ENCODE results near the gene MT2A. TPM values are rescaled to one million over a fixed set of nuclear protein-coding genes. Genes with fewer than 3 reads are reported as not detected.
A peak's percentile ranks its signal among the peaks of the same experiment; 100 is the strongest.

The MT2A gene
- total and polyA plus RNA-seq, 2 of the 13 experiments (the other 11 are each of a cell fraction or from before 2014, with no cell fraction given): 135 to 371 TPM

DNA sequence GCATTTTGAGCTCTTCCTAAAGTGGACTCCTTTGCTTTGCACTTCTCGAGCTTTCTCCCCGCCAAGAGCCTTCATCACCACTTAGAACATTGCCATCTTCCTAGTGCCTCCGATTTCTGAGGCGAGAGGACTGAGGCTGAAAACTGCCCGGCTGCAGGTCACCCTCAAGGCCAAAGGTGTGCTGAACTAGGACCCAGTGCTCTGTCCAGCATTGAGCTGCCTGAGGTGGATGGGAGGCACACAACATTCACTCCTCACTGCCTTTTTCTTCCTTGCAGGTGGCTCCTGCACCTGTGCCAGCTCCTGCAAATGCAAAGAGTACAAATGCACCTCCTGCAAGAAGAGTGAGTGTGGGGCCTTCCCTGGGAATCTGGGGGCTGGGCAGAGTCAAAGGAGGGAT is 35.4 kb downstream of the MT2A start:
- no peak overlapping the region for H3K9ac ChIP-seq (ENCODE audit: insufficient read depth, low read depth, low read length)
- no peaks in the 10 kb centered on the region for H3K79me2 ChIP-seq (ENCODE audit: insufficient read depth, low read length)
- WGBS (ENCODE audit: low lambda C conversion rate): 39% methylated on average over 5 of the region's 5 CpGs
- FAIRE-seq: no peak
- H3K4me1 ChIP-seq (ENCODE audit: insufficient read depth, low read length): peaks cover 48% of the 10 kb centered on the region
- no peaks in the 10 kb centered on the region for H4K20me1 ChIP-seq (ENCODE audit: insufficient read depth, low read length)
- no TSS peak for BruUV-seq (replicated peaks)
- TF ChIP-seq, protein P1, sequence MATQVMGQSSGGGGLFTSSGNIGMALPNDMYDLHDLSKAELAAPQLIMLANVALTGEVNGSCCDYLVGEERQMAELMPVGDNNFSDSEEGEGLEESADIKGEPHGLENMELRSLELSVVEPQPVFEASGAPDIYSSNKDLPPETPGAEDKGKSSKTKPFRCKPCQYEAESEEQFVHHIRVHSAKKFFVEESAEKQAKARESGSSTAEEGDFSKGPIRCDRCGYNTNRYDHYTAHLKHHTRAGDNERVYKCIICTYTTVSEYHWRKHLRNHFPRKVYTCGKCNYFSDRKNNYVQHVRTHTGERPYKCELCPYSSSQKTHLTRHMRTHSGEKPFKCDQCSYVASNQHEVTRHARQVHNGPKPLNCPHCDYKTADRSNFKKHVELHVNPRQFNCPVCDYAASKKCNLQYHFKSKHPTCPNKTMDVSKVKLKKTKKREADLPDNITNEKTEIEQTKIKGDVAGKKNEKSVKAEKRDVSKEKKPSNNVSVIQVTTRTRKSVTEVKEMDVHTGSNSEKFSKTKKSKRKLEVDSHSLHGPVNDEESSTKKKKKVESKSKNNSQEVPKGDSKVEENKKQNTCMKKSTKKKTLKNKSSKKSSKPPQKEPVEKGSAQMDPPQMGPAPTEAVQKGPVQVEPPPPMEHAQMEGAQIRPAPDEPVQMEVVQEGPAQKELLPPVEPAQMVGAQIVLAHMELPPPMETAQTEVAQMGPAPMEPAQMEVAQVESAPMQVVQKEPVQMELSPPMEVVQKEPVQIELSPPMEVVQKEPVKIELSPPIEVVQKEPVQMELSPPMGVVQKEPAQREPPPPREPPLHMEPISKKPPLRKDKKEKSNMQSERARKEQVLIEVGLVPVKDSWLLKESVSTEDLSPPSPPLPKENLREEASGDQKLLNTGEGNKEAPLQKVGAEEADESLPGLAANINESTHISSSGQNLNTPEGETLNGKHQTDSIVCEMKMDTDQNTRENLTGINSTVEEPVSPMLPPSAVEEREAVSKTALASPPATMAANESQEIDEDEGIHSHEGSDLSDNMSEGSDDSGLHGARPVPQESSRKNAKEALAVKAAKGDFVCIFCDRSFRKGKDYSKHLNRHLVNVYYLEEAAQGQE (IDR thresholded peaks at IDR 0.05; ENCODE audit: borderline replicate concordance in 1 of 2, low read depth in 1 of 2, low read length in 2 of 2): peak; percentile 55 to 87
- TF ChIP-seq TEAD3 (CRISPR knock-in tag; optimal IDR thresholded peaks at IDR 0.05; ENCODE audit: borderline replicate concordance) (peak; percentile 2), MIER2 (CRISPR knock-in tag; IDR thresholded peaks at IDR 0.05) (peak; percentile 84), ERF (CRISPR knock-in tag; IDR thresholded peaks at IDR 0.05) (0 out of 2 replicates have a peak, but pooled peaks have one; percentile 3)
- TF ChIP-seq, protein P2, sequence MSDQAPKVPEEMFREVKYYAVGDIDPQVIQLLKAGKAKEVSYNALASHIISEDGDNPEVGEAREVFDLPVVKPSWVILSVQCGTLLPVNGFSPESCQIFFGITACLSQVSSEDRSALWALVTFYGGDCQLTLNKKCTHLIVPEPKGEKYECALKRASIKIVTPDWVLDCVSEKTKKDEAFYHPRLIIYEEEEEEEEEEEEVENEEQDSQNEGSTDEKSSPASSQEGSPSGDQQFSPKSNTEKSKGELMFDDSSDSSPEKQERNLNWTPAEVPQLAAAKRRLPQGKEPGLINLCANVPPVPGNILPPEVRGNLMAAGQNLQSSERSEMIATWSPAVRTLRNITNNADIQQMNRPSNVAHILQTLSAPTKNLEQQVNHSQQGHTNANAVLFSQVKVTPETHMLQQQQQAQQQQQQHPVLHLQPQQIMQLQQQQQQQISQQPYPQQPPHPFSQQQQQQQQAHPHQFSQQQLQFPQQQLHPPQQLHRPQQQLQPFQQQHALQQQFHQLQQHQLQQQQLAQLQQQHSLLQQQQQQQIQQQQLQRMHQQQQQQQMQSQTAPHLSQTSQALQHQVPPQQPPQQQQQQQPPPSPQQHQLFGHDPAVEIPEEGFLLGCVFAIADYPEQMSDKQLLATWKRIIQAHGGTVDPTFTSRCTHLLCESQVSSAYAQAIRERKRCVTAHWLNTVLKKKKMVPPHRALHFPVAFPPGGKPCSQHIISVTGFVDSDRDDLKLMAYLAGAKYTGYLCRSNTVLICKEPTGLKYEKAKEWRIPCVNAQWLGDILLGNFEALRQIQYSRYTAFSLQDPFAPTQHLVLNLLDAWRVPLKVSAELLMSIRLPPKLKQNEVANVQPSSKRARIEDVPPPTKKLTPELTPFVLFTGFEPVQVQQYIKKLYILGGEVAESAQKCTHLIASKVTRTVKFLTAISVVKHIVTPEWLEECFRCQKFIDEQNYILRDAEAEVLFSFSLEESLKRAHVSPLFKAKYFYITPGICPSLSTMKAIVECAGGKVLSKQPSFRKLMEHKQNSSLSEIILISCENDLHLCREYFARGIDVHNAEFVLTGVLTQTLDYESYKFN (CRISPR knock-in tag; conservative IDR thresholded peaks at IDR 0.05): no peak
- in situ Hi-C loops (cut with HindIII; ENCODE audit: extremely low pct_ligation_motif_present, low pct_unique_long_range_greater_than_20kb) (no loop called here), intact Hi-C loops (cut with micrococcal nuclease; ENCODE audit: unreplicated experiment) (no loop called here)
- POLR2A ChIA-PET: interaction anchor here (1.3 to 1.8 kb wide), 2 partner anchors 18 to 37 kb away, joined by 3 to 5 read pairs; partner anchors contain the start of gene MT1E
- CTCF ChIA-PET (ENCODE audit: low intra/inter-chr PET ratio, low total read pairs): no interaction called here
- H2AFZ ChIP-seq (ENCODE audit: low read length): no peak overlapping the region
- no peaks in the 10 kb centered on the region for H3K36me3 ChIP-seq (replicated peaks in 1 of 2; ENCODE audit: control insufficient read depth in 1 of 2, insufficient read depth in 2 of 2, low read length in 2 of 2)
- H3K27ac ChIP-seq (ENCODE audit: extremely low read length, insufficient read depth, low read length): no peak overlapping the region
- H3K4me2 ChIP-seq (ENCODE audit: low read depth, low read length): peak overlapping the region; percentile 41
- H3K4me3 ChIP-seq (replicated peaks in 1 of 3; ENCODE audit: insufficient read depth in 1 of 3, low read depth in 2 of 3, low read length in 3 of 3): peak overlapping the region in 1 of 3 experiments; percentile 45; a peak in 1 of 6 replicates
- H3K9me3 ChIP-seq (ENCODE audit: low read length): no peaks in the 10 kb centered on the region
- DNase-seq (ENCODE audit: low spot score): no peak
- peaks cover 9 to 50% of the 10 kb centered on the region in 2 experiments; a peak in 4 of 5 replicates for H3K27me3 ChIP-seq (ENCODE audit: control insufficient read depth in 1 of 2, insufficient read depth in 2 of 2, low read length in 2 of 2)
- ATAC-seq: no peak
